K562 (cell line): ENCODE measurements around the gene RYR1. TPM values are rescaled to one million over a fixed set of nuclear protein-coding genes. Genes with fewer than 3 reads are reported as not detected.
A peak's percentile ranks its signal among the peaks of the same experiment; 100 is the strongest.

ENCODE experiments used
- ATAC-seq: fragments of 200-7000 bp; cut with Tn5 transposase; 3 replicates; pipeline ENCODE4 v1.9.1; 2020; ENCODE audit warnings: moderate library complexity
- BruUV-seq: library from RNA; stranded (reverse); fragments of 400-500 nt; replicated peaks from 2 replicates; lab custom pipeline; 2021; lab: Mats Ljungman, UMichigan
- CTCF ChIA-PET: fragments of 300-600 bp; formaldehyde crosslinking; extraction: SDS; loops from one replicate; lab custom pipeline; 2021; ENCODE audit warnings: low intra/inter-chr PET ratio; lab: Yijun Ruan, JAX
- POLR2A ChIA-PET: fragments of 300-600, 350-650 bp; sonication (Branson Sonifier 250); formaldehyde crosslinking; extraction: SDS; loops from one replicate; lab custom pipeline; 2021; ENCODE audit warnings: antibody characterized with exemption, inconsistent platforms; lab: Yijun Ruan, JAX
- DNase-seq, 4 experiments: peaks; one replicate each; pipeline versions ENCODE4 v3.0.0 to v3.0.0-alpha.2; 2011 to 2018; ENCODE audit warnings: low spot score in 3 of 4, mixed read lengths in 3 of 4; ENCODE audit errors: extremely low read depth in 1 of 4
- FAIRE-seq: peaks from 2 replicates; lab custom pipeline; 2011; peaks lifted over from hg19 to GRCh38; lab: Jason Lieb, UNC
- H2AFZ ChIP-seq: 2 replicates; pipeline ENCODE4 v1.6.0; 2011; ENCODE audit warnings: low read depth, low read length, control low read depth, inconsistent platforms
- H3K27ac ChIP-seq: fragments of 200-600 bp; 3 replicates; pipeline ENCODE4 v1.8.0; 2011; ENCODE audit warnings: low read depth, mild to moderate bottlenecking, control low read depth, inconsistent platforms, low read length, moderate library complexity, mixed read lengths; ENCODE audit errors: extremely low read depth
- H3K27me3 ChIP-seq, 2 experiments: fragments of 300-600 bp in 1 of 2; 2 replicates in 1 of 2; 3 replicates in 1 of 2; pipeline versions ENCODE4 v1.6.0 to v1.8.0; 2011; ENCODE audit warnings: inconsistent platforms in 2 of 2, low read length in 2 of 2, mild to moderate bottlenecking in 1 of 2, mixed read lengths in 1 of 2, moderate library complexity in 1 of 2; ENCODE audit not compliant: control insufficient read depth in 2 of 2, insufficient read depth in 2 of 2
- H3K36me3 ChIP-seq: fragments of 300-600 bp; 3 replicates; pipeline ENCODE4 v1.8.0; 2011; ENCODE audit warnings: mild to moderate bottlenecking, low read length, inconsistent platforms; ENCODE audit not compliant: control insufficient read depth, insufficient read depth
- H3K4me1 ChIP-seq, 2 experiments: fragments of 200-600 bp in 1 of 2; replicated peaks in 1 of 2; 2 replicates in 1 of 2; 3 replicates in 1 of 2; pipeline versions ENCODE4 v1.5.1 to v1.8.0; 2011; ENCODE audit warnings: inconsistent platforms in 2 of 2, low read length in 2 of 2, mild to moderate bottlenecking in 1 of 2, mixed read lengths in 1 of 2, moderate library complexity in 1 of 2; ENCODE audit not compliant: control insufficient read depth in 2 of 2, insufficient read depth in 2 of 2
- H3K4me2 ChIP-seq: 2 replicates; pipeline ENCODE4 v1.6.1; 2011; ENCODE audit warnings: low read length, control low read depth, inconsistent platforms, mixed read lengths; ENCODE audit not compliant: insufficient read depth
- H3K4me3 ChIP-seq: fragments of 200-600 bp; sonication (generic), shearing (Covaris generic); 2 replicates; pipeline ENCODE4 v1.5.1; 2016; ENCODE audit warnings: control low read depth, inconsistent platforms
- H3K79me2 ChIP-seq: fragments of 200-600 bp; 3 replicates; pipeline ENCODE4 v1.8.0; 2011; ENCODE audit warnings: low read length, inconsistent platforms; ENCODE audit not compliant: control insufficient read depth, insufficient read depth
- H3K9ac ChIP-seq, 2 experiments: 2 replicates each; pipeline versions ENCODE4 v1.6.0 to v1.6.1; 2011; ENCODE audit warnings: low read depth in 2 of 2, low read length in 2 of 2, control low read depth in 1 of 2, inconsistent platforms in 1 of 2, mild to moderate bottlenecking in 1 of 2, mixed read lengths in 1 of 2; ENCODE audit not compliant: insufficient read depth in 1 of 2
- H3K9me1 ChIP-seq: one replicate; pipeline ENCODE4 v1.6.0; 2011; ENCODE audit warnings: inconsistent platforms, mild to moderate bottlenecking, low read length, moderate library complexity; ENCODE audit not compliant: control insufficient read depth, insufficient read depth
- H3K9me3 ChIP-seq: replicated peaks from 2 replicates; pipeline ENCODE4 v1.5.1; 2011; ENCODE audit warnings: low read depth, low read length, inconsistent platforms; ENCODE audit not compliant: control insufficient read depth, insufficient read depth
- H4K20me1 ChIP-seq: replicated peaks from 2 replicates; pipeline ENCODE4 v1.6.1; 2011; ENCODE audit warnings: low read length, inconsistent platforms, mixed read lengths; ENCODE audit not compliant: control insufficient read depth, insufficient read depth
- BRD9 ChIP-seq: fragments of 450-650 bp; IDR thresholded peaks from 2 replicates; pipeline ENCODE4 v1.6.1; 2018; ENCODE audit warnings: low read depth; ENCODE audit not compliant: partially characterized antibody
- CBX5 ChIP-seq: IDR thresholded peaks from 2 replicates; pipeline ENCODE4 v1.6.1; 2014; ENCODE audit warnings: low read depth, borderline replicate concordance
- EP300 ChIP-seq: IDR thresholded peaks from 2 replicates; pipeline ENCODE4 v1.6.1; 2012; ENCODE audit warnings: low read length, improper control_type of control experiment
- ERF ChIP-seq: fragments of 450-650 bp; formaldehyde crosslinking; IDR thresholded peaks from 2 replicates; pipeline ENCODE4 v1.4.0; 2020; ENCODE audit warnings: mild to moderate bottlenecking, mixed read lengths
- MAZ ChIP-seq, 2 experiments: fragments of 450-650 bp in 1 of 2; sonication (generic) in 1 of 2; formaldehyde crosslinking; IDR thresholded peaks in 1 of 2; conservative IDR thresholded peaks in 1 of 2; 2 replicates each; pipeline versions ENCODE4 v1.4.0 to v1.5.0; 2020; ENCODE audit warnings: mild to moderate bottlenecking in 1 of 2, missing genetic modification reagents in 1 of 2
- NFATC3 ChIP-seq: fragments of 450-650 bp; IDR thresholded peaks from 2 replicates; pipeline ENCODE4 v1.6.1; 2017; ENCODE audit warnings: mild to moderate bottlenecking
- POLR2AphosphoS5 ChIP-seq: IDR thresholded peaks from 2 replicates; pipeline ENCODE4 v1.6.1; 2011; ENCODE audit warnings: mild to moderate bottlenecking, low read depth, low read length, moderate library complexity; ENCODE audit not compliant: control insufficient read depth, insufficient read depth
- PURB ChIP-seq: sonication (generic); formaldehyde crosslinking; IDR thresholded peaks from 2 replicates; pipeline ENCODE4 v1.9.0; 2021; ENCODE audit warnings: low read depth, mild to moderate bottlenecking, missing genetic modification reagents
- SIX5 ChIP-seq, 2 experiments: IDR thresholded peaks; 2 replicates each; pipeline ENCODE4 v1.6.1; 2011; ENCODE audit warnings: low read length in 2 of 2, borderline replicate concordance in 1 of 2, low read depth in 1 of 2, mild to moderate bottlenecking in 1 of 2, moderate library complexity in 1 of 2; ENCODE audit not compliant: insufficient read depth in 1 of 2
- TARDBP ChIP-seq: fragments of 450-650 bp; IDR thresholded peaks from 2 replicates; pipeline ENCODE4 v1.6.1; 2016
- TBP ChIP-seq: optimal IDR thresholded peaks from 2 replicates; pipeline ENCODE3; 2011; ENCODE audit warnings: low read depth, low read length, improper control_type of control experiment
- TEAD1 ChIP-seq, 2 experiments: fragments of 450-650 bp in 1 of 2; sonication (generic) in 1 of 2; formaldehyde crosslinking; IDR thresholded peaks; 2 replicates each; pipeline versions ENCODE4 v1.4.0 to v1.8.0; 2020 to 2022; ENCODE audit warnings: mild to moderate bottlenecking in 2 of 2, missing genetic modification reagents in 1 of 2
- ZFP30 ChIP-seq: fragments of 250-450 bp; sonication (Bioruptor Pico); IDR thresholded peaks from 2 replicates; pipeline ENCODE4 v1.8.0; 2022; ENCODE audit warnings: moderate library complexity, mild to moderate bottlenecking, inconsistent platforms, borderline replicate concordance
- ZNF324 ChIP-seq: fragments of 250-450 bp; sonication (Bioruptor Pico); IDR thresholded peaks from 2 replicates; pipeline ENCODE4 v1.4.0; 2020; ENCODE audit warnings: mild to moderate bottlenecking
- WGBS: fragments of 100-300 bp; shearing (Covaris generic); methylation state at CpG from one replicate; pipeline ENCODE4 v1.1.6; 2016; ENCODE audit warnings: low coverage, mixed read lengths; ENCODE audit not compliant: insufficient coverage; ENCODE audit errors: missing lambda C conversion rate; 5-methylcytosine and 5-hydroxymethylcytosine counted together
- in situ Hi-C: fragments of 300-500 bp; cut with MboI; formaldehyde crosslinking; loops from 4 replicates; pipeline ENCODE4 v1.15.0; 2018; ENCODE audit warnings: inconsistent platforms, mixed read lengths
- intact Hi-C: fragments of 100-400 bp; cut with micrococcal nuclease; formaldehyde crosslinking; loops from 2 replicates; pipeline ENCODE4 v1.14.2; 2022
- polyA plus RNA-seq, 8 experiments: library from polyadenylated mRNA; depleted of rRNA in 4 of 8; stranded (reverse) in 5 of 8; unstranded in 3 of 8; fragments of >200 nt; fragmentation: Nextera tagmentation in 2 of 8; fragmentation: Illumina TruSeq in 1 of 8; extraction: Ambion mirVana in 2 of 8; extraction: Trizol in 1 of 8; gene quantifications; 2 replicates each; pipeline versions ENCODE4 v1.2.1 to v1.2.3, GENCODE V29; 2011 to 2014; ENCODE audit warnings: inconsistent platforms in 1 of 8, missing spikeins in 1 of 8
- total RNA-seq, 7 experiments: library from RNA; depleted of rRNA in 6 of 7; stranded (reverse); fragments of >200 nt in 6 of 7; fragmentation: Illumina TruSeq in 2 of 7; extraction: Trizol in 2 of 7; gene quantifications; 2 replicates each; pipeline versions ENCODE4 v1.2.1 to v1.2.3, GENCODE V29; 2011 to 2021; ENCODE audit warnings: low replicate concordance in 1 of 7
- TF ChIP-seq, protein P1 (sequence below), 2 experiments: fragments of 200-800 bp in 1 of 2; sonication (Bioruptor generic) in 1 of 2; sonication (generic) in 1 of 2; formaldehyde crosslinking in 1 of 2; IDR thresholded peaks in 1 of 2; conservative IDR thresholded peaks in 1 of 2; 2 replicates each; pipeline versions ENCODE4 v1.5.0 to v1.6.1; 2016 to 2020; ENCODE audit warnings: missing compliant biosample characterization in 1 of 2, missing genetic modification characterization in 1 of 2, missing genetic modification reagents in 1 of 2
- TF ChIP-seq, protein P2 (sequence below): fragments of 450-650 bp; IDR thresholded peaks from 2 replicates; pipeline ENCODE4 v1.6.1; 2016
- TF ChIP-seq, protein P3 (sequence below): sonication (generic); formaldehyde crosslinking; IDR thresholded peaks from 2 replicates; pipeline ENCODE4 v1.8.0; 2022; ENCODE audit warnings: missing genetic modification reagents, mild to moderate bottlenecking, moderate library complexity, borderline replicate concordance

Gene RYR1
- total and polyA plus RNA-seq, 9 of the 15 experiments (the other 6 are each of a cell fraction or from before 2014, with no cell fraction given): 0.11 to 7.4 (median 3.7) TPM

DNA sequence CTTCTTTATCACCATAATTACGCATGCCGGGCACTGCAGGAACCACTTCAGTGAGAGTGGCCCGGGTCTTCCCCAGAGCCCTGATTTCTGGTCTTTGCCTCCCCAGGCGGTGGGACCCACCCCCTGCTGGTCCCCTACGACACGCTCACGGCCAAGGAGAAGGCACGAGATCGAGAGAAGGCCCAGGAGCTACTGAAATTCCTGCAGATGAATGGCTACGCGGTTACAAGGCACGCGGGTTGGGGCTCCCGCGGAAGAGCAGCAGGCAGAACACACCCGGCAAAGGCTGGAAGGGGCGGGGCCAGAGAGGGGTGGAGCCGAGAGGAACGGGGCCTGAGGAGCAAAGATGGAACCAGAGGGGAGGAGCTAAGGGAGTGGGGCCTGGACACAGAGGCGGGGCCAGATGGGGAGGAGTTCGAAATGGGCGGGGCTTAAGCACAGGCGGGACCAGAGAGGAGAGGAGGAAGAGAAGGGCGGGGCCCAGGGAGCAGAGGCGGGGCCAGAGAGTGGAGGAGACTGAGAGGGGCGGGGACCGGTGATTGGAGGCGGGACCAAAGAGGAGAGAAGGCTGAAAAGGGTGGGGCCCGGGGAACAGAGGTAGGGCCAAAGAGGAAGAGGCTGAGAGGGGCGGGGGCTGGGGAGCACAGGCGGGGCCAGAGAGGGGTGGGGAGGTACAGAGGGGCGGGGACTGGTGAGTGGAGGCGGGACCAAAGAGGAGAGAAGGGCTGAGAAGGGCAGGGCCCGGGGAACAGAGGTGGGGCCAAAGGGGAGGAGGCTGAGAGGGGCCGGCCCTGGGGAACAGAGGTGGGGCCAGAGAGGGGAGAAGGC is 73.4 kb downstream of the RYR1 start:
- Histone ChIP-seq H3K9ac (peak overlapping the region; percentile 31 to 89), H3K4me1 (peaks cover 13 to 28% of the 10 kb centered on the region in 2 experiments; a peak in 4 of 5 replicates), H3K9me1 (no peaks in the 10 kb centered on the region), H3K9me3 (no peaks in the 10 kb centered on the region), H3K27ac (peak overlapping the region; percentile 43), H3K27me3 (no peaks in the 10 kb centered on the region), H3K4me3 (peak overlapping the region; percentile 3; the same call in 1 of the 2 replicates), H2AFZ (peak overlapping the region; percentile 92), H4K20me1 (no peaks in the 10 kb centered on the region), H3K79me2 (no peaks in the 10 kb centered on the region), H3K36me3 (peaks cover 27% of the 10 kb centered on the region; the same call in 1 of the 3 replicates), H3K4me2 (peak overlapping the region; percentile 70)
- FAIRE-seq: peak; percentile 100
- 1% methylated on average over 20 of the region's 35 CpGs for WGBS
- ChIA-PET CTCF (interaction anchor here (0.6 to 0.7 kb wide), 2 partner anchors 22 to 27 kb away, joined by 3 read pairs; no protein-coding TSS in a partner anchor), POLR2A (interaction anchor here (0.6 to 1.5 kb wide), 5 partner anchors 10 to 363 kb away, joined by 3 to 4 read pairs (median 3); no protein-coding TSS in a partner anchor)
- in situ Hi-C loops: no loop called here
- DNase-seq: peak; percentile 99 to 100 (median 100)
- BruUV-seq: no TSS peak
- ATAC-seq: peak; percentile 96
- intact Hi-C loops: loop anchor here (5.0 kb wide), 1 partner anchor 95 kb away; no protein-coding TSS in a partner anchor
- TF ChIP-seq TBP (peak; percentile 62), NFATC3 (no peak), EP300 (no peak), SIX5 (IDR thresholded peaks at IDR 0.05; ENCODE audit: borderline replicate concordance in 1 of 2, insufficient read depth in 1 of 2, low read depth in 1 of 2, low read length in 2 of 2) (no peak), TARDBP (no peak), ZFP30 (CRISPR knock-in tag) (no peak), ZNF324 (CRISPR knock-in tag) (no peak), ERF (CRISPR knock-in tag) (0 out of 2 replicates have a peak, but pooled peaks have one; percentile 60), PURB (CRISPR knock-in tag) (no peak), POLR2AphosphoS5 (0 out of 2 replicates have a peak, but pooled peaks have one; percentile 19), CBX5 (no peak), MAZ (CRISPR knock-in tag; conservative IDR thresholded peaks at IDR 0.05 in 1 of 2, IDR thresholded peaks at IDR 0.05 in 1 of 2) (peak; percentile 72), BRD9 (no peak), TEAD1 (CRISPR knock-in tag; IDR thresholded peaks at IDR 0.05) (0 out of 4 replicates have a peak, but pooled peaks of 1 of the 2 experiments have one; percentile 62)
- TF ChIP-seq, protein P1, sequence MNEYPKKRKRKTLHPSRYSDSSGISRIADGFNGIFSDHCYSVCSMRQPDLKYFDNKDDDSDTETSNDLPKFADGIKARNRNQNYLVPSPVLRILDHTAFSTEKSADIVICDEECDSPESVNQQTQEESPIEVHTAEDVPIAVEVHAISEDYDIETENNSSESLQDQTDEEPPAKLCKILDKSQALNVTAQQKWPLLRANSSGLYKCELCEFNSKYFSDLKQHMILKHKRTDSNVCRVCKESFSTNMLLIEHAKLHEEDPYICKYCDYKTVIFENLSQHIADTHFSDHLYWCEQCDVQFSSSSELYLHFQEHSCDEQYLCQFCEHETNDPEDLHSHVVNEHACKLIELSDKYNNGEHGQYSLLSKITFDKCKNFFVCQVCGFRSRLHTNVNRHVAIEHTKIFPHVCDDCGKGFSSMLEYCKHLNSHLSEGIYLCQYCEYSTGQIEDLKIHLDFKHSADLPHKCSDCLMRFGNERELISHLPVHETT (CRISPR knock-in tag; conservative IDR thresholded peaks at IDR 0.05 in 1 of 2, IDR thresholded peaks at IDR 0.05 in 1 of 2): 0 out of 4 replicates have a peak, but pooled peaks of 1 of the 2 experiments have one; percentile 28
- TF ChIP-seq, protein P2, sequence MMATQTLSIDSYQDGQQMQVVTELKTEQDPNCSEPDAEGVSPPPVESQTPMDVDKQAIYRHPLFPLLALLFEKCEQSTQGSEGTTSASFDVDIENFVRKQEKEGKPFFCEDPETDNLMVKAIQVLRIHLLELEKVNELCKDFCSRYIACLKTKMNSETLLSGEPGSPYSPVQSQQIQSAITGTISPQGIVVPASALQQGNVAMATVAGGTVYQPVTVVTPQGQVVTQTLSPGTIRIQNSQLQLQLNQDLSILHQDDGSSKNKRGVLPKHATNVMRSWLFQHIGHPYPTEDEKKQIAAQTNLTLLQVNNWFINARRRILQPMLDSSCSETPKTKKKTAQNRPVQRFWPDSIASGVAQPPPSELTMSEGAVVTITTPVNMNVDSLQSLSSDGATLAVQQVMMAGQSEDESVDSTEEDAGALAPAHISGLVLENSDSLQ: peak; percentile 51
- TF ChIP-seq, protein P3, sequence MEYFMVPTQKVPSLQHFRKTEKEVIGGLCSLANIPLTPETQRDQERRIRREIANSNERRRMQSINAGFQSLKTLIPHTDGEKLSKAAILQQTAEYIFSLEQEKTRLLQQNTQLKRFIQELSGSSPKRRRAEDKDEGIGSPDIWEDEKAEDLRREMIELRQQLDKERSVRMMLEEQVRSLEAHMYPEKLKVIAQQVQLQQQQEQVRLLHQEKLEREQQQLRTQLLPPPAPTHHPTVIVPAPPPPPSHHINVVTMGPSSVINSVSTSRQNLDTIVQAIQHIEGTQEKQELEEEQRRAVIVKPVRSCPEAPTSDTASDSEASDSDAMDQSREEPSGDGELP (CRISPR knock-in tag): peak; percentile 77
